ENCODE data around the gene EPM2A. TPM values are rescaled to one million over a fixed set of nuclear protein-coding genes. Genes with fewer than 3 reads are reported as not detected.

EPM2A gene
- total RNA-seq (2022) (4.8 and 5.1 TPM in 2 replicates), Bru-seq, nascent RNA (percentile 51 among the genes with signal in this experiment), BruChase-seq, experiment 1, labeled RNA remaining after a 6-hour chase (percentile 44 among the genes with signal in this experiment), BruChase-seq, experiment 2, labeled RNA remaining after a 2-hour chase (percentile 48 among the genes with signal in this experiment)
- long read RNA-seq, partial matches to known transcripts: 0 of 8 reads
- long read RNA-seq, other reads (novel, unspliced or antisense): 2 of 8 reads

DNA sequence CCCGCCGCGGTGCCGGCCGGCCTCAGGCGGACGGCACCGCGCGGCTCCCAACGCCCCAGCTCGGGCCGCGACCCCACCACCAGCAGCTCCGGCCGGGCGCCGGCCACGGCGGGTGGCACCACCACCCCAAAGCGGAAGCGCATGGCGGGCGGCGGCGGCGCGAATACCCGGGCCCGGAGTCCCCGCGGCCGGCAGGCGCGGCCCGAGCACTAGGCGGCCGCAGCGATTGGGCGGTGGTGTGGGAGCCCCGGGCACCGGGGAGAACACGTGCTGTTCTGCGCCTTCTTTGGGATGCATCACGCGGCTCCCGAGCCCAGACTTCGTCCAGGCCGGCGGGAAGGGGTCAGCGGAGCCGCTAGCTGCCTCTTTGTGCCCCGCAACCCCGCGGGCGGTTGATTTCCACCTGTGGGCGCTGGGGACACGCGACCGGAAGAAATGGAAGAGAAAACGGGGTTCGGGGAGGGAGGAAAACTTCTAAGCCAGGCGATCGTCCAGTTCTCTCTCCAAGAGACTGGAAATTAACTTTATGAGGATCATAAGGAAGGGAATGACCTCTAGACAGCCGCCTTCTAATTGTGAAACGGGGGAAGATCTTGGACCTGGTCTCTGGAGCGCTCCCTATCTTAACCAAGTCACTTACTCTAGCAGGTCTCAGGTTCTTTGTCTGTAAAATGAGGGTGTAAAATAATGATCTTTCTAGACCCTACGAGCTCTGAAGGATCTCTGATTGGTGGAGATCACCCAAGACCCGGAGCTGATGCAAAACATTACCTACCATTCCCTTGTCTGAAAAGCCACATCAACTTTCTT, at the start of gene EPM2A:
Gene EPM2A (minus strand): TSS at position 165 of the 810 bp plus-strand sequence. CDS start 22 bp downstream, at position 143.
- no peaks in the 10 kb centered on the region for H3K4me1 Mint-ChIP-seq (ENCODE audit: insufficient read depth, unreplicated experiment)
- H3K27ac Mint-ChIP-seq (ENCODE audit: low read depth, unreplicated experiment): peak within 1 kb of the TSS; percentile 95
- DNase-seq (ENCODE audit: unreplicated experiment): peak; percentile 83
- intact Hi-C loops (cut with micrococcal nuclease): loop anchor here (1.0 to 10.0 kb wide), 4 partner anchors 79 to 969 kb away; partner anchors contain the start of genes FBXO30 and RAB32
- BruUV-seq (replicated peaks): TSS peak; percentile 85
- no peaks in the 10 kb centered on the region for H3K9me3 Mint-ChIP-seq (ENCODE audit: unreplicated experiment)
- ChIA-PET CTCF (interaction anchor here (0.5 to 1.6 kb wide), 8 partner anchors 23 to 1471 kb away, joined by 3 to 6 read pairs (median 3); partner anchors contain the start of gene FBXO30), POLR2A (interaction anchor here (0.6 to 7.1 kb wide), 30 partner anchors 8 to 960 kb away, joined by 3 to 158 read pairs (median 4); partner anchors contain the start of genes FBXO30 and SHPRH)
- no peaks in the 10 kb centered on the region for H3K27me3 Mint-ChIP-seq (ENCODE audit: insufficient read depth, unreplicated experiment)
- peak within 1 kb of the TSS; percentile 99 for H3K4me3 Mint-ChIP-seq (ENCODE audit: unreplicated experiment)
- TF ChIP-seq, protein P1, sequence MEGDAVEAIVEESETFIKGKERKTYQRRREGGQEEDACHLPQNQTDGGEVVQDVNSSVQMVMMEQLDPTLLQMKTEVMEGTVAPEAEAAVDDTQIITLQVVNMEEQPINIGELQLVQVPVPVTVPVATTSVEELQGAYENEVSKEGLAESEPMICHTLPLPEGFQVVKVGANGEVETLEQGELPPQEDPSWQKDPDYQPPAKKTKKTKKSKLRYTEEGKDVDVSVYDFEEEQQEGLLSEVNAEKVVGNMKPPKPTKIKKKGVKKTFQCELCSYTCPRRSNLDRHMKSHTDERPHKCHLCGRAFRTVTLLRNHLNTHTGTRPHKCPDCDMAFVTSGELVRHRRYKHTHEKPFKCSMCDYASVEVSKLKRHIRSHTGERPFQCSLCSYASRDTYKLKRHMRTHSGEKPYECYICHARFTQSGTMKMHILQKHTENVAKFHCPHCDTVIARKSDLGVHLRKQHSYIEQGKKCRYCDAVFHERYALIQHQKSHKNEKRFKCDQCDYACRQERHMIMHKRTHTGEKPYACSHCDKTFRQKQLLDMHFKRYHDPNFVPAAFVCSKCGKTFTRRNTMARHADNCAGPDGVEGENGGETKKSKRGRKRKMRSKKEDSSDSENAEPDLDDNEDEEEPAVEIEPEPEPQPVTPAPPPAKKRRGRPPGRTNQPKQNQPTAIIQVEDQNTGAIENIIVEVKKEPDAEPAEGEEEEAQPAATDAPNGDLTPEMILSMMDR (IDR thresholded peaks at IDR 0.05; ENCODE audit: unreplicated experiment): no peak
- no peaks in the 10 kb centered on the region for H3K36me3 Mint-ChIP-seq (ENCODE audit: insufficient read depth, unreplicated experiment)

GRCh38 chr6:145784683-145785082, 49.4 kb upstream of the EPM2A start:
- TF ChIP-seq, protein P1 (IDR thresholded peaks at IDR 0.05; ENCODE audit: unreplicated experiment): no peak
- no peaks in the 10 kb centered on the region for H3K27me3 Mint-ChIP-seq (ENCODE audit: insufficient read depth, unreplicated experiment)
- no peak overlapping the region for H3K4me3 Mint-ChIP-seq (ENCODE audit: unreplicated experiment)
- no TSS peak for BruUV-seq (replicated peaks)
- POLR2A ChIA-PET: interaction anchor here (0.8 kb wide), 1 partner anchor 120 kb away, joined by 3 read pairs; no protein-coding TSS in a partner anchor
- peak overlapping the region; percentile 12 for H3K27ac Mint-ChIP-seq (ENCODE audit: low read depth, unreplicated experiment)
- H3K4me1 Mint-ChIP-seq (ENCODE audit: insufficient read depth, unreplicated experiment): no peaks in the 10 kb centered on the region
- CTCF ChIA-PET: interaction anchor here (0.6 to 1.1 kb wide), 3 partner anchors 25 to 919 kb away, joined by 3 to 4 read pairs (median 3); partner anchors contain the start of gene EPM2A
- DNase-seq (ENCODE audit: unreplicated experiment): no peak
- peaks cover 8% of the 10 kb centered on the region for H3K36me3 Mint-ChIP-seq (ENCODE audit: insufficient read depth, unreplicated experiment)
- intact Hi-C loops (cut with micrococcal nuclease): no loop called here
- H3K9me3 Mint-ChIP-seq (ENCODE audit: unreplicated experiment): no peaks in the 10 kb centered on the region

DNA sequence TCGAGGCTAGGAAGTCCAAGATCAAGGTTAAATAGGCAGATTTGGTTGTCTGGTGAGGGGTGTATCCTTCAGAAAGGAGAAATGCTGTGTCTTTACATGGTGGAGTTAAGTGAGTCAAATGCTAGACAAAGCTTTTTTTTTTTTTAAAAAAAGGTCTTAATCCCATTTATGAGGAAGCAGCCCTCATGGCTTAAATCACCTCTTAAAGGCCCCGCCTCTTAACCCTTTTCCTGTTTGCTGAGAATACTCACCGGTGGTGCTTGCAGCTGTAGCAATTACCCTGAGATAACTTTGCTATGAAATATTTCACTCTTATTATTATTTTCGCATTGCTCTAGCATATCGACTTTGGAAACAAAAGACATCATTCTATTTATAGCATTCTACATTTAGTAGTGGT, 48.5 kb upstream of the EPM2A start:
- TF ChIP-seq, protein P1 (IDR thresholded peaks at IDR 0.05; ENCODE audit: unreplicated experiment): no peak
- Mint-ChIP-seq H3K36me3 (ENCODE audit: insufficient read depth, unreplicated experiment) (peaks cover 8% of the 10 kb centered on the region), H3K4me3 (ENCODE audit: unreplicated experiment) (no peak overlapping the region), H3K9me3 (ENCODE audit: unreplicated experiment) (no peaks in the 10 kb centered on the region), H3K27ac (ENCODE audit: low read depth, unreplicated experiment) (no peak overlapping the region), H3K4me1 (ENCODE audit: insufficient read depth, unreplicated experiment) (no peaks in the 10 kb centered on the region), H3K27me3 (ENCODE audit: insufficient read depth, unreplicated experiment) (no peaks in the 10 kb centered on the region)
- no peak for DNase-seq (ENCODE audit: unreplicated experiment)
- ChIA-PET POLR2A (interaction anchor here (0.8 kb wide), 1 partner anchor 121 kb away, joined by 3 read pairs; no protein-coding TSS in a partner anchor), CTCF (interaction anchor here (1.0 kb wide), 1 partner anchor 80 kb away, joined by 4 read pairs; no protein-coding TSS in a partner anchor)
- intact Hi-C loops (cut with micrococcal nuclease): no loop called here
- no TSS peak for BruUV-seq (replicated peaks)

- Mint-ChIP-seq H3K9me3 (ENCODE audit: unreplicated experiment) (peaks cover 13% of the 10 kb centered on the region), H3K4me3 (ENCODE audit: unreplicated experiment) (no peak overlapping the region), H3K36me3 (ENCODE audit: insufficient read depth, unreplicated experiment) (no peaks in the 10 kb centered on the region), H3K27ac (ENCODE audit: low read depth, unreplicated experiment) (no peak overlapping the region), H3K4me1 (ENCODE audit: insufficient read depth, unreplicated experiment) (no peaks in the 10 kb centered on the region), H3K27me3 (ENCODE audit: insufficient read depth, unreplicated experiment) (no peaks in the 10 kb centered on the region)
- no TSS peak for BruUV-seq (replicated peaks)
- DNase-seq (ENCODE audit: unreplicated experiment): no peak
- intact Hi-C loops (cut with micrococcal nuclease): no loop called here
- CTCF ChIA-PET: interaction anchor here (0.6 kb wide), 1 partner anchor 14 kb away, joined by 3 read pairs; no protein-coding TSS in a partner anchor
- TF ChIP-seq, protein P1 (IDR thresholded peaks at IDR 0.05; ENCODE audit: unreplicated experiment): no peak
- POLR2A ChIA-PET: interaction anchor here (0.9 kb wide), 1 partner anchor 42 kb away, joined by 3 read pairs; the partner anchor contains the start of gene FBXO30
These were observed 37.5 kb upstream of the EPM2A start for GRCh38 chr6:145772846-145773245.

Measured in MCF 10A (cell line).